ENCODE measurements around the gene PUS3.

DNA sequence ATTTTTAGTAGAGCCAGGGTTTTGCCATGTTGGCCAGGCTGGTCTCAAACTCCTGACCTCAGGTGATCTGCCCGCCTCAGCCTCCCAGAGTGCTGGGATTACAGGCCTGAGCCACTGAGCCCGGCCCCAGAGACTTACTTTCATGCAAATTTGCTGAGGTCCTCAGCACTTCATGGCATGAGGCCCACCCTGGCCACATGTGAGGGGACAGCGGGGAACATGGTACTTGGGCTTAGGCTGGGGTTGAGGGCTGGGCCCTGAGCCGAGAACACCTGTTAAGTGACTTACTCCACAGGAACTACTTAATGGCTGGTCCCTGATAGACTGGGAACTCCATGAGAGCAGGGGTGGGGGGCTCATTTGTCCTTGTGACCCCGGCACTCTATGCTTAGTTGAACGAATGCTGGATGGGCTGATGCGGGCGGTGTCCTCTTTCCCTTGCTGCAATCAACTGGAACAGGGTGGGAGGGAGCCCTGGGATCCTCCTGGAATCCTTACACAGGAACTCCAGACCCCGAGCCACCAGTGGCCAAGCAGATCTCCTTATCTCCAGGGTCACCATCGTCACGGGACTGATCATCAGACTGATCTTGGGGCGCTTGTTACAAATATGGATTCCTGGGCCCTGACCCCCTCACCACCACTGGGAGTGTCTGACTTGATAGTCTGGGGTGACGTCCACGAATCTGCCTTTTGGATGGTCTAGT is 43.9 kb upstream of the PUS3 start:
- TF ChIP-seq, protein P1, sequence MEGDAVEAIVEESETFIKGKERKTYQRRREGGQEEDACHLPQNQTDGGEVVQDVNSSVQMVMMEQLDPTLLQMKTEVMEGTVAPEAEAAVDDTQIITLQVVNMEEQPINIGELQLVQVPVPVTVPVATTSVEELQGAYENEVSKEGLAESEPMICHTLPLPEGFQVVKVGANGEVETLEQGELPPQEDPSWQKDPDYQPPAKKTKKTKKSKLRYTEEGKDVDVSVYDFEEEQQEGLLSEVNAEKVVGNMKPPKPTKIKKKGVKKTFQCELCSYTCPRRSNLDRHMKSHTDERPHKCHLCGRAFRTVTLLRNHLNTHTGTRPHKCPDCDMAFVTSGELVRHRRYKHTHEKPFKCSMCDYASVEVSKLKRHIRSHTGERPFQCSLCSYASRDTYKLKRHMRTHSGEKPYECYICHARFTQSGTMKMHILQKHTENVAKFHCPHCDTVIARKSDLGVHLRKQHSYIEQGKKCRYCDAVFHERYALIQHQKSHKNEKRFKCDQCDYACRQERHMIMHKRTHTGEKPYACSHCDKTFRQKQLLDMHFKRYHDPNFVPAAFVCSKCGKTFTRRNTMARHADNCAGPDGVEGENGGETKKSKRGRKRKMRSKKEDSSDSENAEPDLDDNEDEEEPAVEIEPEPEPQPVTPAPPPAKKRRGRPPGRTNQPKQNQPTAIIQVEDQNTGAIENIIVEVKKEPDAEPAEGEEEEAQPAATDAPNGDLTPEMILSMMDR (IDR thresholded peaks at IDR 0.05; ENCODE audit: low read depth, low read length) = no peak
- TF ChIP-seq EZH2phosphoT487 (IDR thresholded peaks at IDR 0.05; ENCODE audit: low read depth) = no peak

Measured in OCI-LY3 (cell line).